GM23338 (cell line): ENCODE measurements around the gene CDHR5. TPM values are rescaled to one million over a fixed set of nuclear protein-coding genes. Genes with fewer than 3 reads are reported as not detected.

Experiments
- ATAC-seq: fragments of 200-7000 bp; cut with Tn5 transposase; 3 replicates; pipeline ENCODE4 v1.9.1; 2020
- DNase-seq: peaks from one replicate; pipeline ENCODE4 v3.0.0-alpha.2; 2015; ENCODE audit warnings: low spot score
- H2AFZ ChIP-seq: fragments of 200-600 bp; sonication (generic); 2 replicates; pipeline ENCODE4 v1.8.0; 2016; ENCODE audit warnings: antibody characterized with exemption, mild to moderate bottlenecking, moderate library complexity
- H3F3A ChIP-seq: fragments of 200-600 bp; sonication (generic); replicated peaks from 2 replicates; pipeline ENCODE4 v1.8.0; 2017; ENCODE audit warnings: antibody characterized with exemption, mixed run types, low read depth
- H3K27ac ChIP-seq: fragments of 200-600 bp; sonication (generic); 2 replicates; pipeline ENCODE4 v1.6.1; 2016; ENCODE audit warnings: low read depth
- H3K27me3 ChIP-seq: fragments of 200-600 bp; sonication (generic); 2 replicates; pipeline ENCODE4 v1.8.0; 2016; ENCODE audit warnings: mild to moderate bottlenecking, mixed run types, moderate library complexity; ENCODE audit not compliant: insufficient read depth
- H3K36me3 ChIP-seq: fragments of 200-600 bp; sonication (generic); 2 replicates; pipeline ENCODE4 v1.8.0; 2016; ENCODE audit warnings: mild to moderate bottlenecking; ENCODE audit not compliant: insufficient read depth
- H3K4me1 ChIP-seq: fragments of 200-600 bp; sonication (generic); 2 replicates; pipeline ENCODE4 v1.8.0; 2016; ENCODE audit warnings: mild to moderate bottlenecking, moderate library complexity; ENCODE audit not compliant: insufficient read depth
- H3K4me2 ChIP-seq: fragments of 200-600 bp; sonication (generic); 2 replicates; pipeline ENCODE4 v1.7.1; 2017; ENCODE audit warnings: mixed run types
- H3K4me3 ChIP-seq: fragments of 200-600 bp; sonication (generic); 2 replicates; pipeline ENCODE4 v1.6.1; 2016; ENCODE audit warnings: mixed run types
- H3K79me2 ChIP-seq: fragments of 200-600 bp; sonication (generic); replicated peaks from 2 replicates; pipeline ENCODE4 v1.8.0; 2017; ENCODE audit warnings: mild to moderate bottlenecking; ENCODE audit not compliant: insufficient read depth
- H3K9me2 ChIP-seq: fragments of 200-600 bp; sonication (generic); 2 replicates; pipeline ENCODE4 v1.8.0; 2017; ENCODE audit not compliant: insufficient read depth
- H4K20me1 ChIP-seq: fragments of 200-600 bp; sonication (generic); replicated peaks from 2 replicates; pipeline ENCODE4 v1.8.0; 2017; ENCODE audit warnings: mild to moderate bottlenecking; ENCODE audit not compliant: insufficient read depth
- H3K27ac Mint-ChIP-seq: 2 replicates; pipeline ENCODE4 v1.8.0; 2020; ENCODE audit warnings: inconsistent platforms, mild to moderate bottlenecking, moderate library complexity, mixed read lengths
- H3K27me3 Mint-ChIP-seq: 3 replicates; pipeline ENCODE4 v1.8.0; 2022; ENCODE audit warnings: low read depth, mild to moderate bottlenecking, moderate library complexity, mixed read lengths, inconsistent platforms; ENCODE audit not compliant: insufficient read depth, poor library complexity
- H3K36me3 Mint-ChIP-seq: 3 replicates; pipeline ENCODE4 v1.8.0; 2021; ENCODE audit warnings: low read depth, mild to moderate bottlenecking, inconsistent platforms, moderate library complexity, mixed read lengths
- H3K4me1 Mint-ChIP-seq: 3 replicates; pipeline ENCODE4 v1.8.0; 2020; ENCODE audit warnings: mild to moderate bottlenecking, inconsistent platforms, mixed read lengths
- H3K4me3 Mint-ChIP-seq: 3 replicates; pipeline ENCODE4 v1.8.0; 2021; ENCODE audit warnings: moderate library complexity, mild to moderate bottlenecking, inconsistent platforms, mixed read lengths
- H3K9me3 Mint-ChIP-seq: 3 replicates; pipeline ENCODE4 v1.8.0; 2020; ENCODE audit warnings: moderate library complexity, mild to moderate bottlenecking, inconsistent platforms, mixed read lengths
- CREB1 ChIP-seq: fragments of 250-450 bp; sonication (Bioruptor Pico); IDR thresholded peaks from 2 replicates; pipeline ENCODE4 v1.5.0; 2020; ENCODE audit warnings: low read depth, mild to moderate bottlenecking, moderate library complexity
- EZH2 ChIP-seq: fragments of 200-600 bp; sonication (generic); IDR thresholded peaks from one replicate; pipeline ENCODE4 v1.8.0; 2017; ENCODE audit warnings: antibody characterized with exemption, mild to moderate bottlenecking, low read depth; ENCODE audit not compliant: unreplicated experiment
- EZH2phosphoT487 ChIP-seq: fragments of 200-600 bp; sonication (generic); IDR thresholded peaks from one replicate; pipeline ENCODE4 v1.8.1; 2018; ENCODE audit warnings: antibody characterized with exemption; ENCODE audit not compliant: unreplicated experiment
- JUNB ChIP-seq: IDR thresholded peaks from one replicate; pipeline ENCODE4 v1.6.1; 2016; ENCODE audit warnings: antibody characterized with exemption; ENCODE audit not compliant: unreplicated experiment
- NANOG ChIP-seq: IDR thresholded peaks from 2 replicates; pipeline ENCODE4 v1.6.1; 2016; ENCODE audit warnings: antibody characterized with exemption, borderline replicate concordance
- POLR2AphosphoS5 ChIP-seq: IDR thresholded peaks from 2 replicates; pipeline ENCODE4 v1.6.1; 2016; ENCODE audit warnings: antibody characterized with exemption, low read depth
- STAT1 ChIP-seq: IDR thresholded peaks from one replicate; pipeline ENCODE4 v1.6.1; 2016; ENCODE audit warnings: antibody characterized with exemption; ENCODE audit not compliant: unreplicated experiment
- ZNF114 ChIP-seq: fragments of 250-450 bp; sonication (Bioruptor Pico); IDR thresholded peaks from 2 replicates; pipeline ENCODE4 v1.5.0; 2020; ENCODE audit warnings: mild to moderate bottlenecking, moderate library complexity
- ZNF331 ChIP-seq: fragments of 250-450 bp; sonication (Bioruptor Pico); IDR thresholded peaks from 2 replicates; pipeline ENCODE4 v1.5.0; 2020; ENCODE audit warnings: low read depth, mild to moderate bottlenecking, moderate library complexity
- polyA plus RNA-seq: library from polyadenylated mRNA; unstranded; fragments of >200 nt; fragmentation: Nextera tagmentation; extraction: Ambion mirVana; gene quantifications from 2 replicates; pipeline ENCODE4 v1.2.1, GENCODE V29; 2016
- total RNA-seq: library from RNA; depleted of rRNA; stranded (reverse); fragments of >200 nt; shearing (Covaris generic); gene quantifications from 2 replicates; pipeline ENCODE4 v1.2.3, GENCODE V29; 2014
- TF ChIP-seq, protein P1 (sequence below): IDR thresholded peaks from one replicate; pipeline ENCODE4 v1.6.1; 2018; ENCODE audit warnings: antibody characterized with exemption; ENCODE audit not compliant: unreplicated experiment
- TF ChIP-seq, protein P2 (sequence below), 2 experiments: fragments of 200-600 bp in 1 of 2; sonication (generic) in 1 of 2; conservative IDR thresholded peaks; 2 replicates each; pipeline versions ENCODE4 v1.5.1 to v1.6.1; 2016 to 2017; ENCODE audit warnings: antibody characterized with exemption in 2 of 2, low read depth in 2 of 2, mild to moderate bottlenecking in 2 of 2, moderate library complexity in 1 of 2
- TF ChIP-seq, protein P3 (sequence below): fragments of 250-450 bp; sonication (Bioruptor Pico); IDR thresholded peaks from 2 replicates; pipeline ENCODE4 v1.5.0; 2020; ENCODE audit warnings: mild to moderate bottlenecking, moderate library complexity
- TF ChIP-seq, protein P4 (sequence below): IDR thresholded peaks from 2 replicates; pipeline ENCODE4 v1.6.1; 2016; ENCODE audit warnings: antibody characterized with exemption

The CDHR5 gene
- total and polyA plus RNA-seq, 2 experiments from 2014 or later = not detected

DNA sequence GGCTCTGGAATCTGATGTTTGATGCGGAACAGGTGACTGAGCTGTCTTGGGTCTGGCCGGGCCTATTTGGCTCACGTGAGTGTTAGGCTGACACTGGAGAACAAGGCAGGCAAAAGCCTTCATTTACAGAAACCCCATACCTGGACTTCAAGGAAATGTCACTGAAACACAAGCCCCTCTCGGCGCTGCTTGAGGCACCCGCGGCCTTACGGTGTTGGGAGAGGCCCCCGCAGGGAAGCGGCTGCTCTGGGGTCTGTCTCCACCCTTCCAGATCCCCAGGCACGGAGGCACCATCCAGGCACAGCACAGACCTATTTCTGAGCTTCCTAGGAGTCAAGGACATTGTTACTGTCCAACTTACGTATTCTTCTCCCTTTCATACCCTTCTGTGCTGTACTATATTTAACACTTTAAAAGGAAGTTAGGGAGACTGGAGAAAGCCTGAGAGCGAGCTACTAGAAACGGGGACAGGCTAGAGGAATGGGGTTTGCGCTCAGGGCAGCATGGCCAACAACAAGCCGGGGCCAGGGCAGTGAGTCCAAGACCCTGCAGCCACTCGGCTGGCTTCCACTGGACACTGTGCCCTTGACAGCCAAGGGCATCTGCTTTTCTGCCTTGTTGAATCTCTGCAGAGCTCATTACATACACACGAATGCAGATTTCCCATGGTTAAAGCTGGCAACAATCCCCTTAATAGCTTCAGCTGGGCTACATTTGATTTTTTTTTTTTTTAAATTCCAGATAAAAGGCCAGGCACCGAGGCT is 36.1 kb upstream of the CDHR5 start:
- no peak overlapping the region for H3K27ac Mint-ChIP-seq
- Histone ChIP-seq H3K36me3 (peaks cover 9% of the 10 kb centered on the region), H3F3A (peaks cover 18% of the 10 kb centered on the region; the same call in 1 of the 2 replicates), H2AFZ (no peak overlapping the region), H4K20me1 (peaks cover 13% of the 10 kb centered on the region; the same call in 1 of the 2 replicates), H3K4me3 (no peak overlapping the region), H3K79me2 (peaks cover 3% of the 10 kb centered on the region; the same call in 1 of the 2 replicates), H3K4me2 (no peak overlapping the region), H3K9me2 (no peaks in the 10 kb centered on the region), H3K4me1 (no peaks in the 10 kb centered on the region), H3K27me3 (no peaks in the 10 kb centered on the region), H3K27ac (peak overlapping the region; percentile 69; the same call in 1 of the 2 replicates)
- H3K27me3 Mint-ChIP-seq = peaks cover 3% of the 10 kb centered on the region
- DNase-seq (no peak), ATAC-seq (no peak)
- peaks cover 24% of the 10 kb centered on the region for H3K36me3 Mint-ChIP-seq
- TF ChIP-seq, protein P1, sequence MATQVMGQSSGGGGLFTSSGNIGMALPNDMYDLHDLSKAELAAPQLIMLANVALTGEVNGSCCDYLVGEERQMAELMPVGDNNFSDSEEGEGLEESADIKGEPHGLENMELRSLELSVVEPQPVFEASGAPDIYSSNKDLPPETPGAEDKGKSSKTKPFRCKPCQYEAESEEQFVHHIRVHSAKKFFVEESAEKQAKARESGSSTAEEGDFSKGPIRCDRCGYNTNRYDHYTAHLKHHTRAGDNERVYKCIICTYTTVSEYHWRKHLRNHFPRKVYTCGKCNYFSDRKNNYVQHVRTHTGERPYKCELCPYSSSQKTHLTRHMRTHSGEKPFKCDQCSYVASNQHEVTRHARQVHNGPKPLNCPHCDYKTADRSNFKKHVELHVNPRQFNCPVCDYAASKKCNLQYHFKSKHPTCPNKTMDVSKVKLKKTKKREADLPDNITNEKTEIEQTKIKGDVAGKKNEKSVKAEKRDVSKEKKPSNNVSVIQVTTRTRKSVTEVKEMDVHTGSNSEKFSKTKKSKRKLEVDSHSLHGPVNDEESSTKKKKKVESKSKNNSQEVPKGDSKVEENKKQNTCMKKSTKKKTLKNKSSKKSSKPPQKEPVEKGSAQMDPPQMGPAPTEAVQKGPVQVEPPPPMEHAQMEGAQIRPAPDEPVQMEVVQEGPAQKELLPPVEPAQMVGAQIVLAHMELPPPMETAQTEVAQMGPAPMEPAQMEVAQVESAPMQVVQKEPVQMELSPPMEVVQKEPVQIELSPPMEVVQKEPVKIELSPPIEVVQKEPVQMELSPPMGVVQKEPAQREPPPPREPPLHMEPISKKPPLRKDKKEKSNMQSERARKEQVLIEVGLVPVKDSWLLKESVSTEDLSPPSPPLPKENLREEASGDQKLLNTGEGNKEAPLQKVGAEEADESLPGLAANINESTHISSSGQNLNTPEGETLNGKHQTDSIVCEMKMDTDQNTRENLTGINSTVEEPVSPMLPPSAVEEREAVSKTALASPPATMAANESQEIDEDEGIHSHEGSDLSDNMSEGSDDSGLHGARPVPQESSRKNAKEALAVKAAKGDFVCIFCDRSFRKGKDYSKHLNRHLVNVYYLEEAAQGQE = no peak
- TF ChIP-seq NANOG (no peak), JUNB (no peak), STAT1 (no peak), EZH2 (no peak), CREB1 (CRISPR knock-in tag) (no peak), ZNF331 (CRISPR knock-in tag) (no peak), EZH2phosphoT487 (no peak), POLR2AphosphoS5 (no peak), ZNF114 (CRISPR knock-in tag) (no peak)
- TF ChIP-seq, protein P2, sequence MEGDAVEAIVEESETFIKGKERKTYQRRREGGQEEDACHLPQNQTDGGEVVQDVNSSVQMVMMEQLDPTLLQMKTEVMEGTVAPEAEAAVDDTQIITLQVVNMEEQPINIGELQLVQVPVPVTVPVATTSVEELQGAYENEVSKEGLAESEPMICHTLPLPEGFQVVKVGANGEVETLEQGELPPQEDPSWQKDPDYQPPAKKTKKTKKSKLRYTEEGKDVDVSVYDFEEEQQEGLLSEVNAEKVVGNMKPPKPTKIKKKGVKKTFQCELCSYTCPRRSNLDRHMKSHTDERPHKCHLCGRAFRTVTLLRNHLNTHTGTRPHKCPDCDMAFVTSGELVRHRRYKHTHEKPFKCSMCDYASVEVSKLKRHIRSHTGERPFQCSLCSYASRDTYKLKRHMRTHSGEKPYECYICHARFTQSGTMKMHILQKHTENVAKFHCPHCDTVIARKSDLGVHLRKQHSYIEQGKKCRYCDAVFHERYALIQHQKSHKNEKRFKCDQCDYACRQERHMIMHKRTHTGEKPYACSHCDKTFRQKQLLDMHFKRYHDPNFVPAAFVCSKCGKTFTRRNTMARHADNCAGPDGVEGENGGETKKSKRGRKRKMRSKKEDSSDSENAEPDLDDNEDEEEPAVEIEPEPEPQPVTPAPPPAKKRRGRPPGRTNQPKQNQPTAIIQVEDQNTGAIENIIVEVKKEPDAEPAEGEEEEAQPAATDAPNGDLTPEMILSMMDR (conservative IDR thresholded peaks at IDR 0.05; ENCODE audit: low read depth in 2 of 2) = no peak
- TF ChIP-seq, protein P3, sequence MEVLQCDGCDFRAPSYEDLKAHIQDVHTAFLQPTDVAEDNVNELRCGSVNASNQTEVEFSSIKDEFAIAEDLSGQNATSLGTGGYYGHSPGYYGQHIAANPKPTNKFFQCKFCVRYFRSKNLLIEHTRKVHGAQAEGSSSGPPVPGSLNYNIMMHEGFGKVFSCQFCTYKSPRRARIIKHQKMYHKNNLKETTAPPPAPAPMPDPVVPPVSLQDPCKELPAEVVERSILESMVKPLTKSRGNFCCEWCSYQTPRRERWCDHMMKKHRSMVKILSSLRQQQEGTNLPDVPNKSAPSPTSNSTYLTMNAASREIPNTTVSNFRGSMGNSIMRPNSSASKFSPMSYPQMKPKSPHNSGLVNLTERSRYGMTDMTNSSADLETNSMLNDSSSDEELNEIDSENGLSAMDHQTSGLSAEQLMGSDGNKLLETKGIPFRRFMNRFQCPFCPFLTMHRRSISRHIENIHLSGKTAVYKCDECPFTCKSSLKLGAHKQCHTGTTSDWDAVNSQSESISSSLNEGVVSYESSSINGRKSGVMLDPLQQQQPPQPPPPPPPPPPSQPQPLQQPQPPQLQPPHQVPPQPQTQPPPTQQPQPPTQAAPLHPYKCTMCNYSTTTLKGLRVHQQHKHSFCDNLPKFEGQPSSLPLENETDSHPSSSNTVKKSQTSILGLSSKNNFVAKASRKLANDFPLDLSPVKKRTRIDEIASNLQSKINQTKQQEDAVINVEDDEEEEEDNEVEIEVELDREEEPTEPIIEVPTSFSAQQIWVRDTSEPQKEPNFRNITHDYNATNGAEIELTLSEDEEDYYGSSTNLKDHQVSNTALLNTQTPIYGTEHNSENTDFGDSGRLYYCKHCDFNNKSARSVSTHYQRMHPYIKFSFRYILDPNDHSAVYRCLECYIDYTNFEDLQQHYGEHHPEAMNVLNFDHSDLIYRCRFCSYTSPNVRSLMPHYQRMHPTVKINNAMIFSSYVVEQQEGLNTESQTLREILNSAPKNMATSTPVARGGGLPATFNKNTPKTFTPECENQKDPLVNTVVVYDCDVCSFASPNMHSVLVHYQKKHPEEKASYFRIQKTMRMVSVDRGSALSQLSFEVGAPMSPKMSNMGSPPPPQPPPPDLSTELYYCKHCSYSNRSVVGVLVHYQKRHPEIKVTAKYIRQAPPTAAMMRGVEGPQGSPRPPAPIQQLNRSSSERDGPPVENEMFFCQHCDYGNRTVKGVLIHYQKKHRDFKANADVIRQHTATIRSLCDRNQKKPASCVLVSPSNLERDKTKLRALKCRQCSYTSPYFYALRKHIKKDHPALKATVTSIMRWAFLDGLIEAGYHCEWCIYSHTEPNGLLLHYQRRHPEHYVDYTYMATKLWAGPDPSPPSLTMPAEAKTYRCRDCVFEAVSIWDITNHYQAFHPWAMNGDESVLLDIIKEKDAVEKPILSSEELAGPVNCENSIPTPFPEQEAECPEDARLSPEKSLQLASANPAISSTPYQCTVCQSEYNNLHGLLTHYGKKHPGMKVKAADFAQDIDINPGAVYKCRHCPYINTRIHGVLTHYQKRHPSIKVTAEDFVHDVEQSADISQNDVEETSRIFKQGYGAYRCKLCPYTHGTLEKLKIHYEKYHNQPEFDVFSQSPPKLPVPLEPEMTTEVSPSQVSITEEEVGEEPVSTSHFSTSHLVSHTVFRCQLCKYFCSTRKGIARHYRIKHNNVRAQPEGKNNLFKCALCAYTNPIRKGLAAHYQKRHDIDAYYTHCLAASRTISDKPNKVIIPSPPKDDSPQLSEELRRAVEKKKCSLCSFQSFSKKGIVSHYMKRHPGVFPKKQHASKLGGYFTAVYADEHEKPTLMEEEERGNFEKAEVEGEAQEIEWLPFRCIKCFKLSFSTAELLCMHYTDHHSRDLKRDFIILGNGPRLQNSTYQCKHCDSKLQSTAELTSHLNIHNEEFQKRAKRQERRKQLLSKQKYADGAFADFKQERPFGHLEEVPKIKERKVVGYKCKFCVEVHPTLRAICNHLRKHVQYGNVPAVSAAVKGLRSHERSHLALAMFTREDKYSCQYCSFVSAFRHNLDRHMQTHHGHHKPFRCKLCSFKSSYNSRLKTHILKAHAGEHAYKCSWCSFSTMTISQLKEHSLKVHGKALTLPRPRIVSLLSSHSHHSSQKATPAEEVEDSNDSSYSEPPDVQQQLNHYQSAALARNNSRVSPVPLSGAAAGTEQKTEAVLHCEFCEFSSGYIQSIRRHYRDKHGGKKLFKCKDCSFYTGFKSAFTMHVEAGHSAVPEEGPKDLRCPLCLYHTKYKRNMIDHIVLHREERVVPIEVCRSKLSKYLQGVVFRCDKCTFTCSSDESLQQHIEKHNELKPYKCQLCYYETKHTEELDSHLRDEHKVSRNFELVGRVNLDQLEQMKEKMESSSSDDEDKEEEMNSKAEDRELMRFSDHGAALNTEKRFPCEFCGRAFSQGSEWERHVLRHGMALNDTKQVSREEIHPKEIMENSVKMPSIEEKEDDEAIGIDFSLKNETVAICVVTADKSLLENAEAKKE (CRISPR knock-in tag) = no peak
- TF ChIP-seq, protein P4, sequence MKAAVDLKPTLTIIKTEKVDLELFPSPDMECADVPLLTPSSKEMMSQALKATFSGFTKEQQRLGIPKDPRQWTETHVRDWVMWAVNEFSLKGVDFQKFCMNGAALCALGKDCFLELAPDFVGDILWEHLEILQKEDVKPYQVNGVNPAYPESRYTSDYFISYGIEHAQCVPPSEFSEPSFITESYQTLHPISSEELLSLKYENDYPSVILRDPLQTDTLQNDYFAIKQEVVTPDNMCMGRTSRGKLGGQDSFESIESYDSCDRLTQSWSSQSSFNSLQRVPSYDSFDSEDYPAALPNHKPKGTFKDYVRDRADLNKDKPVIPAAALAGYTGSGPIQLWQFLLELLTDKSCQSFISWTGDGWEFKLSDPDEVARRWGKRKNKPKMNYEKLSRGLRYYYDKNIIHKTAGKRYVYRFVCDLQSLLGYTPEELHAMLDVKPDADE = no peak
- H3K9me3 Mint-ChIP-seq = no peaks in the 10 kb centered on the region
- 0 out of 3 replicates have a peak, but pooled peaks cover 3% of the 10 kb centered on the region for H3K4me1 Mint-ChIP-seq
- H3K4me3 Mint-ChIP-seq = no peak overlapping the region
